HEK293 (cell line): Measurements from ENCODE around the gene LRRC2.

Experiments used
- CTCF ChIA-PET: fragments of 350-600 bp; formaldehyde crosslinking; extraction: SDS; loops from one replicate; lab custom pipeline; 2021; ENCODE audit warnings: antibody characterized with exemption; lab: Yijun Ruan, JAX
- POLR2A ChIA-PET: fragments of 300-600 bp; formaldehyde crosslinking; extraction: SDS; loops from one replicate; lab custom pipeline; 2020; ENCODE audit warnings: antibody characterized with exemption, inconsistent platforms; lab: Yijun Ruan, JAX
- H3K27ac ChIP-seq: fragments of 200-500 bp; sonication (Bioruptor generic); 2 replicates; pipeline ENCODE4 v1.5.1; 2014; ENCODE audit warnings: low read depth, low read length, control low read depth, inconsistent platforms; ENCODE audit errors: extremely low read depth
- H3K36me3 ChIP-seq, 2 experiments: fragments of 200-500 bp in 1 of 2; sonication (Bioruptor generic) in 1 of 2; 1 replicate in 1 of 2; 2 replicates in 1 of 2; pipeline ENCODE4 v1.5.1; 2014 to 2017; ENCODE audit warnings: inconsistent platforms in 2 of 2, low read length in 2 of 2; ENCODE audit not compliant: control insufficient read depth in 2 of 2, insufficient read depth in 1 of 2
- H3K4me1 ChIP-seq: fragments of 200-500 bp; sonication (Bioruptor generic); 2 replicates; pipeline ENCODE4 v1.5.1; 2014; ENCODE audit warnings: mild to moderate bottlenecking, low read length, inconsistent platforms; ENCODE audit not compliant: control insufficient read depth, insufficient read depth
- H3K4me3 ChIP-seq: 2 replicates; pipeline ENCODE4 v1.5.1; 2011; ENCODE audit warnings: low read depth, mild to moderate bottlenecking, control low read depth, low read length, moderate library complexity
- H3K9me3 ChIP-seq: fragments of 200-500 bp; sonication (Bioruptor generic); 2 replicates; pipeline ENCODE4 v1.5.1; 2014; ENCODE audit warnings: low read depth, low read length, inconsistent platforms; ENCODE audit not compliant: control insufficient read depth, insufficient read depth
- CTCF ChIP-seq: fragments of 450-650 bp; formaldehyde crosslinking; IDR thresholded peaks from 2 replicates; pipeline ENCODE4 v1.5.1; 2016; ENCODE audit warnings: missing biosample characterization, missing genetic modification characterization
- INSM2 ChIP-seq: fragments of 450-650 bp; formaldehyde crosslinking; IDR thresholded peaks from 2 replicates; pipeline ENCODE4 v1.5.1; 2016; ENCODE audit warnings: missing biosample characterization, missing genetic modification characterization
- KLF16 ChIP-seq: fragments of 450-650 bp; formaldehyde crosslinking; IDR thresholded peaks from 2 replicates; pipeline ENCODE4 v1.5.1; 2017; ENCODE audit warnings: missing biosample characterization, missing genetic modification characterization
- KLF8 ChIP-seq: fragments of 450-650 bp; formaldehyde crosslinking; IDR thresholded peaks from 2 replicates; pipeline ENCODE4 v1.5.1; 2016; ENCODE audit warnings: missing biosample characterization, missing genetic modification characterization
- KLF9 ChIP-seq: fragments of 450-650 bp; formaldehyde crosslinking; IDR thresholded peaks from 2 replicates; pipeline ENCODE4 v1.5.1; 2016; ENCODE audit warnings: missing biosample characterization, missing genetic modification characterization, low read depth
- OSR2 ChIP-seq: fragments of 450-650 bp; formaldehyde crosslinking; IDR thresholded peaks from 2 replicates; pipeline ENCODE4 v1.5.1; 2016; ENCODE audit warnings: missing biosample characterization, missing genetic modification characterization
- PRDM10 ChIP-seq: fragments of 450-650 bp; formaldehyde crosslinking; IDR thresholded peaks from 2 replicates; pipeline ENCODE4 v1.5.1; 2016; ENCODE audit warnings: missing biosample characterization, missing genetic modification characterization
- TCF7L2 ChIP-seq: IDR thresholded peaks from 2 replicates; pipeline ENCODE4 v1.6.1; 2011; ENCODE audit warnings: low read depth, mild to moderate bottlenecking, inconsistent platforms, low read length, moderate library complexity, borderline replicate concordance
- ZIC2 ChIP-seq: fragments of 450-650 bp; formaldehyde crosslinking; IDR thresholded peaks from 2 replicates; pipeline ENCODE4 v1.5.1; 2016; ENCODE audit warnings: missing biosample characterization, missing genetic modification characterization
- ZNF112 ChIP-seq: fragments of 450-650 bp; formaldehyde crosslinking; IDR thresholded peaks from 2 replicates; pipeline ENCODE4 v1.5.0; 2017; ENCODE audit warnings: missing biosample characterization, missing genetic modification characterization
- ZNF138 ChIP-seq: fragments of 450-650 bp; formaldehyde crosslinking; IDR thresholded peaks from 2 replicates; pipeline ENCODE4 v1.5.1; 2016; ENCODE audit warnings: missing biosample characterization, missing genetic modification characterization, borderline replicate concordance
- ZNF155 ChIP-seq: fragments of 450-650 bp; formaldehyde crosslinking; IDR thresholded peaks from 2 replicates; pipeline ENCODE4 v1.5.1; 2016; ENCODE audit warnings: missing biosample characterization, missing genetic modification characterization
- ZNF223 ChIP-seq: fragments of 450-650 bp; formaldehyde crosslinking; IDR thresholded peaks from 2 replicates; pipeline ENCODE4 v1.5.1; 2016; ENCODE audit warnings: missing biosample characterization, missing genetic modification characterization
- ZNF239 ChIP-seq: fragments of 450-650 bp; formaldehyde crosslinking; IDR thresholded peaks from 2 replicates; pipeline ENCODE4 v1.5.1; 2016; ENCODE audit warnings: missing biosample characterization, missing genetic modification characterization
- ZNF366 ChIP-seq: fragments of 450-650 bp; formaldehyde crosslinking; conservative IDR thresholded peaks from 2 replicates; pipeline ENCODE4 v1.5.1; 2016; ENCODE audit warnings: missing biosample characterization, missing genetic modification characterization
- ZNF514 ChIP-seq: fragments of 450-650 bp; formaldehyde crosslinking; IDR thresholded peaks from 2 replicates; pipeline ENCODE4 v1.5.1; 2016; ENCODE audit warnings: missing biosample characterization, missing genetic modification characterization
- ZNF544 ChIP-seq: fragments of 450-650 bp; formaldehyde crosslinking; IDR thresholded peaks from 2 replicates; pipeline ENCODE4 v1.5.0; 2017; ENCODE audit warnings: missing biosample characterization, missing genetic modification characterization
- ZNF596 ChIP-seq: fragments of 450-650 bp; IDR thresholded peaks from 2 replicates; pipeline ENCODE4 v1.5.0; 2018; ENCODE audit warnings: missing biosample characterization, mild to moderate bottlenecking, missing genetic modification characterization, moderate library complexity
- ZNF660 ChIP-seq: fragments of 450-650 bp; IDR thresholded peaks from 2 replicates; pipeline ENCODE4 v1.5.1; 2018; ENCODE audit warnings: missing biosample characterization, mild to moderate bottlenecking, missing genetic modification characterization
- ZNF670 ChIP-seq: fragments of 450-650 bp; formaldehyde crosslinking; IDR thresholded peaks from 2 replicates; pipeline ENCODE4 v1.5.1; 2016; ENCODE audit warnings: missing biosample characterization, missing genetic modification characterization, low read depth
- ZNF768 ChIP-seq: fragments of 450-650 bp; formaldehyde crosslinking; IDR thresholded peaks from 2 replicates; pipeline ENCODE4 v1.5.1; 2018; ENCODE audit warnings: missing biosample characterization, mild to moderate bottlenecking, missing genetic modification characterization
- ZNF777 ChIP-seq: fragments of 450-650 bp; formaldehyde crosslinking; IDR thresholded peaks from 2 replicates; pipeline ENCODE4 v1.5.1; 2017; ENCODE audit warnings: missing biosample characterization, missing genetic modification characterization, borderline replicate concordance
- TF ChIP-seq, protein P1 (sequence below): fragments of 450-650 bp; formaldehyde crosslinking; IDR thresholded peaks from 2 replicates; pipeline ENCODE4 v1.5.0; 2017; ENCODE audit warnings: missing biosample characterization, missing genetic modification characterization, borderline replicate concordance
- TF ChIP-seq, protein P2 (sequence below): fragments of 450-650 bp; formaldehyde crosslinking; IDR thresholded peaks from 2 replicates; pipeline ENCODE4 v1.5.1; 2016; ENCODE audit warnings: missing biosample characterization, missing genetic modification characterization

The LRRC2 gene

GRCh38 chr3:46512191-46512749 is 53.8 kb downstream of the LRRC2 start:
- Histone ChIP-seq H3K4me3 (no peak overlapping the region), H3K36me3 (no peaks in the 10 kb centered on the region), H3K27ac (no peak overlapping the region), H3K4me1 (no peaks in the 10 kb centered on the region), H3K9me3 (no peaks in the 10 kb centered on the region)
- CTCF ChIA-PET, result no interaction called here
- TF ChIP-seq ZNF155 (tag by site-specific recombination) (no peak), KLF9 (no peak), ZNF544 (tag by site-specific recombination) (no peak), KLF8 (tag by site-specific recombination) (no peak), ZNF223 (no peak), ZNF596 (no peak), CTCF (no peak)
- TF ChIP-seq, protein P1, sequence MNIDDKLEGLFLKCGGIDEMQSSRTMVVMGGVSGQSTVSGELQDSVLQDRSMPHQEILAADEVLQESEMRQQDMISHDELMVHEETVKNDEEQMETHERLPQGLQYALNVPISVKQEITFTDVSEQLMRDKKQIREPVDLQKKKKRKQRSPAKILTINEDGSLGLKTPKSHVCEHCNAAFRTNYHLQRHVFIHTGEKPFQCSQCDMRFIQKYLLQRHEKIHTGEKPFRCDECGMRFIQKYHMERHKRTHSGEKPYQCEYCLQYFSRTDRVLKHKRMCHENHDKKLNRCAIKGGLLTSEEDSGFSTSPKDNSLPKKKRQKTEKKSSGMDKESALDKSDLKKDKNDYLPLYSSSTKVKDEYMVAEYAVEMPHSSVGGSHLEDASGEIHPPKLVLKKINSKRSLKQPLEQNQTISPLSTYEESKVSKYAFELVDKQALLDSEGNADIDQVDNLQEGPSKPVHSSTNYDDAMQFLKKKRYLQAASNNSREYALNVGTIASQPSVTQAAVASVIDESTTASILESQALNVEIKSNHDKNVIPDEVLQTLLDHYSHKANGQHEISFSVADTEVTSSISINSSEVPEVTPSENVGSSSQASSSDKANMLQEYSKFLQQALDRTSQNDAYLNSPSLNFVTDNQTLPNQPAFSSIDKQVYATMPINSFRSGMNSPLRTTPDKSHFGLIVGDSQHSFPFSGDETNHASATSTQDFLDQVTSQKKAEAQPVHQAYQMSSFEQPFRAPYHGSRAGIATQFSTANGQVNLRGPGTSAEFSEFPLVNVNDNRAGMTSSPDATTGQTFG, result no peak
- TF ChIP-seq, protein P2, sequence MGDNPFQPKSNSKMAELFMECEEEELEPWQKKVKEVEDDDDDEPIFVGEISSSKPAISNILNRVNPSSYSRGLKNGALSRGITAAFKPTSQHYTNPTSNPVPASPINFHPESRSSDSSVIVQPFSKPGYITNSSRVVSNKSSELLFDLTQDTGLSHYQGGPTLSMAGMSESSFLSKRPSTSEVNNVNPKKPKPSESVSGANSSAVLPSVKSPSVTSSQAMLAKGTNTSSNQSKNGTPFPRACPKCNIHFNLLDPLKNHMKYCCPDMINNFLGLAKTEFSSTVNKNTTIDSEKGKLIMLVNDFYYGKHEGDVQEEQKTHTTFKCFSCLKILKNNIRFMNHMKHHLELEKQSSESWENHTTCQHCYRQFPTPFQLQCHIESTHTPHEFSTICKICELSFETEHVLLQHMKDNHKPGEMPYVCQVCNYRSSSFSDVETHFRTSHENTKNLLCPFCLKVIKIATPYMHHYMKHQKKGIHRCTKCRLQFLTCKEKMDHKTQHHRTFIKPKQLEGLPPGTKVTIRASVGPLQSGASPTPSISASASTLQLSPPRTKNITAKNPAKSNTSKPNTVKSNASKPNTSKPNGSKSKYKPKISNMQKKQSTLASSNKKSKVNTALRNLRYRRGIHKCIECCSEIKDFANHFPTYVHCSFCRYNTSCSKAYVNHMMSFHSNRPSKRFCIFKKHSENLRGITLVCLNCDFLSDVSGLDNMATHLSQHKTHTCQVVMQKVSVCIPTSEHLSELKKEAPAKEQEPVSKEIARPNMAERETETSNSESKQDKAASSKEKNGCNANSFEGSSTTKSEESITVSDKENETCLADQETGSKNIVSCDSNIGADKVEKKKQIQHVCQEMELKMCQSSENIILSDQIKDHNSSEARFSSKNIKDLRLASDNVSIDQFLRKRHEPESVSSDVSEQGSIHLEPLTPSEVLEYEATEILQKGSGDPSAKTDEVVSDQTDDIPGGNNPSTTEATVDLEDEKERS, result no peak
- POLR2A ChIA-PET, result no interaction called here

- Histone ChIP-seq H3K36me3 (no peaks in the 10 kb centered on the region), H3K4me3 (no peak overlapping the region), H3K27ac (no peak overlapping the region), H3K9me3 (no peaks in the 10 kb centered on the region), H3K4me1 (no peaks in the 10 kb centered on the region)
- CTCF ChIA-PET, result interaction anchor here (0.6 to 1.0 kb wide), 3 partner anchors 14 to 33 kb away, joined by 3 read pairs; no protein-coding TSS in a partner anchor
- POLR2A ChIA-PET, result interaction anchor here (0.6 kb wide), 1 partner anchor 466 kb away, joined by 6 read pairs; no protein-coding TSS in a partner anchor
- TF ChIP-seq OSR2 (tag by site-specific recombination) (no peak), ZNF777 (tag by site-specific recombination) (no peak), ZNF768 (tag by site-specific recombination) (no peak), ZNF239 (tag by site-specific recombination) (no peak), TCF7L2 (no peak), PRDM10 (no peak), ZIC2 (no peak), KLF16 (tag by site-specific recombination) (no peak), ZNF112 (tag by site-specific recombination) (no peak), ZNF660 (tag by site-specific recombination) (no peak), ZNF514 (tag by site-specific recombination) (no peak), ZNF670 (tag by site-specific recombination) (no peak), ZNF366 (no peak), ZNF138 (no peak), INSM2 (no peak)
Measured at GRCh38 chr3:46509661-46510187, 56.4 kb downstream of the LRRC2 start.
